GM13977 (cell line): ENCODE data around the gene SV2C.

Source experiments
- DNase-seq: peaks from one replicate; pipeline ENCODE4 v3.0.0; 2012; ENCODE audit warnings: low spot score
- in situ Hi-C: fragments of 300-500 bp; cut with MboI; formaldehyde crosslinking; loops from one replicate; pipeline ENCODE4 v1.12.0; 2022; ENCODE audit warnings: low sequenced_read_pairs, low pct_unique_long_range_greater_than_20kb, mixed read lengths, inconsistent platforms; ENCODE audit not compliant: unreplicated experiment
- TF ChIP-seq, protein P1 (sequence below): IDR thresholded peaks from 2 replicates; pipeline ENCODE4 v1.5.1; 2012; ENCODE audit warnings: mild to moderate bottlenecking, control low read depth; ENCODE audit not compliant: insufficient read depth; ENCODE audit errors: extremely low read depth, missing control alignments

The SV2C gene

GRCh38 chr5:76144513-76145274 is 61.5 kb downstream of the SV2C start:
- in situ Hi-C loops: no loop called here
- TF ChIP-seq, protein P1, sequence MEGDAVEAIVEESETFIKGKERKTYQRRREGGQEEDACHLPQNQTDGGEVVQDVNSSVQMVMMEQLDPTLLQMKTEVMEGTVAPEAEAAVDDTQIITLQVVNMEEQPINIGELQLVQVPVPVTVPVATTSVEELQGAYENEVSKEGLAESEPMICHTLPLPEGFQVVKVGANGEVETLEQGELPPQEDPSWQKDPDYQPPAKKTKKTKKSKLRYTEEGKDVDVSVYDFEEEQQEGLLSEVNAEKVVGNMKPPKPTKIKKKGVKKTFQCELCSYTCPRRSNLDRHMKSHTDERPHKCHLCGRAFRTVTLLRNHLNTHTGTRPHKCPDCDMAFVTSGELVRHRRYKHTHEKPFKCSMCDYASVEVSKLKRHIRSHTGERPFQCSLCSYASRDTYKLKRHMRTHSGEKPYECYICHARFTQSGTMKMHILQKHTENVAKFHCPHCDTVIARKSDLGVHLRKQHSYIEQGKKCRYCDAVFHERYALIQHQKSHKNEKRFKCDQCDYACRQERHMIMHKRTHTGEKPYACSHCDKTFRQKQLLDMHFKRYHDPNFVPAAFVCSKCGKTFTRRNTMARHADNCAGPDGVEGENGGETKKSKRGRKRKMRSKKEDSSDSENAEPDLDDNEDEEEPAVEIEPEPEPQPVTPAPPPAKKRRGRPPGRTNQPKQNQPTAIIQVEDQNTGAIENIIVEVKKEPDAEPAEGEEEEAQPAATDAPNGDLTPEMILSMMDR: no peak
- DNase-seq: no peak

GRCh38 chr5:76145945-76146344 is 62.8 kb downstream of the SV2C start:
- DNase-seq: peak; percentile 12
- TF ChIP-seq, protein P1: peak; percentile 51
- in situ Hi-C loops: no loop called here

DNA sequence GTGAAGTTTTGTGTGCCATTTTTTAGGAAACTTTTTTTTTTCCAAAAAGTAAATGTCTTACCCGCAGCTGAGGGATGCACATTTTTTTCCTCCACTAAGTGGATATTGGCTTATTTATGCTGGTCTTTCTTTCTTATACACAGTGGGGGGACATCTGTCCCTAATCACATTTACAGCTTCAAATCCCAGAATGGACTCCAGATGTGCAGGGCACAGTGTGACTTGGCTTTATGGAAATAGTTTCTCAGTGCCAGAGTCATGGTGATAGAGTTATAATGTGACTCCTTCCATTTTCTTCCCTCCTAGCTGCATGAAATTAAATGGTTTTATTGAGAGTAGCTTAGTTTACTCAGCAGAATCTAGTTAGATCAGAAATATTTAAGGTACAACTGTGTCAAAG is 66.5 kb downstream of the SV2C start:
- TF ChIP-seq, protein P1: no peak
- in situ Hi-C loops: no loop called here

GRCh38 chr5:76152161-76152560 is 69.0 kb downstream of the SV2C start:
- no peak for DNase-seq
- TF ChIP-seq, protein P1: no peak
- in situ Hi-C loops: no loop called here

More for the DNA sequence above, 66.5 kb downstream of the SV2C start:
- DNase-seq: no peak

GRCh38 chr5:76152700-76153099 is 69.5 kb downstream of the SV2C start:
- TF ChIP-seq, protein P1: no peak
- DNase-seq: no peak

GRCh38 chr5:76153271-76153670 is 70.1 kb downstream of the SV2C start:
- no peak for DNase-seq
- TF ChIP-seq, protein P1: no peak
- in situ Hi-C loops: no loop called here

More at GRCh38 chr5:76152700-76153099, 69.5 kb downstream of the SV2C start:
- in situ Hi-C loops: no loop called here
